ENCODE results near the gene PTX4.

Gene PTX4

DNA sequence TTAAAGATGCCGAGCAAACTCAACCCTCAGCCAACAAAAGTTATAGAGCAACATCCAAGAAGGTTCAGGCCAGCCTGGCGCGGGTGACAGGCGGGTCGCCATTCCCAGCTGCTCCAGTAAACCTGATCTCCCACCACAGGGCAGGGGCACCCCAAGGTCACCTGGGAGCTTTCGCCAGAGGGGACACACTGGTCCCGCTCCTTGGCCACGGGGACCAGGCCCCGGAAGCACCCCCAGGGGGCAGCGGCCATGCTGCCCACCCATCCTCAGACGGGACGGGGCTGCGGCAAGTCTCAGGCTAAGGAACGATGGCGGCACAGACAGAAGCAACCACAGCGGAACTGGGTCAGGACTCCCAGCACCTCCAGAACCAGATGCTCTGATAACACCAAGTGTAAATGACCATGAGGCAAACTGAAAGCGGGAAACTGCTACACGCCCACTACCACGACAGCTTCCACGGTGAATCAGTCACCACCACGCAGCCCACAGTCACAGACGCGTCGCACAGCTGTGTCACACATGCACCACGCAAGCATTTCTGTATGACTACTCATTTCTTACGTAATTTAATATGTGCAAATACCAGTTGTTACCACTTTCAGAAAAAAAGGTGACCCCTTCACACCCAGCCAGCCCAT, 30.3 kb downstream of the PTX4 start:
- DNase-seq, result peak in 1 of 2 donors; percentile 40

GRCh38 chr16:1457489-1458245, 31.1 kb downstream of the PTX4 start:
- no peak for DNase-seq

- no peak for DNase-seq
Observed at GRCh38 chr16:1456951-1457350, 31.8 kb downstream of the PTX4 start.

DNA sequence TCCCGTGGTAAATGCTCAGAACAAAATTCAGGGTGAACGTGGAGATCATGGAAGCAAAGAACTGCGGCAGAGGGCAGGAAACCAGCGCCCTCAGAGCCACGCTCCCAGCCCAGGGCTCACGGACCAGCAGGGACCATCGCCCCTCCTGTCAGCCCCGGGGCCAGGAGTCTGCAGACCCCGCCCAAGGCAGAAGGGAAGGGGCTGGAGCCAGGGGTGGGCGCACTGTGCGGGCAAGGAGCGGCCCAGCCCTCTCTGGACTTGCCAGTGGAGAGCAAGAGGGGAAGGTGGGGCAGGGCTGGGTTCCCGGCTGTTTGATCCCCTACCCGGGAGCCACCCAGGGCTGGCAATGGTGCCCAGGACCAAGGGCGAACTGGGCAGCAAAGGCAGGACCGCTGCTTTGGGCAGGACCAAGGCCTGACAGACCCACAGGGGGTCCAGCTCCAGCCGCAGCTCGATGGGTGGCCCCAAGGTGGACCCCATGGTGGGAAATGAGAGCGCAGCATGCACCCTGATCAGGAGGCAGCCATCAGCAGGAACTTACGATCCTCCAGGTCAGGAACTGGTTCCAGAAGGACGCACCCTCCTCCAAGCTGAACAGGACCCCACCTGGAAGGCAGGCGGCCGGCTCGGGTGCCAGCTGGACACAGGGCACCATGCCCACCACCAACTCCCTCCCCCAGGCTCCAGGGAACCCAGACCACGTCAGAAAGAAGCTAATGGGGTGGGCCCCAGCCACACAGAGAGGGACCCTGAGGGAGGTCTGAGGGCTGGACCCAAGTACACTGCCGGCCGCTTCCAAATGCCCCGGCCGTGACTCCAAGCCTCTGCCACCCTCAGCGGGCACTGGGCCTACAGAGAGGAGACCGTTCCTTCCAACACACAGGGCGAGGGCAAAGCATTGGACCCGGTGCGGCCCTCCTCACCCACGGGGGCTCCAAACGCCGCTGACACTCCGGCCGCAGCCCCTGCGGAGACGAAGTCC, 33.3 kb downstream of the PTX4 start:
- no peak for DNase-seq

- no peak for DNase-seq
Observed at GRCh38 chr16:1454561-1454960, 34.2 kb downstream of the PTX4 start.

DNA sequence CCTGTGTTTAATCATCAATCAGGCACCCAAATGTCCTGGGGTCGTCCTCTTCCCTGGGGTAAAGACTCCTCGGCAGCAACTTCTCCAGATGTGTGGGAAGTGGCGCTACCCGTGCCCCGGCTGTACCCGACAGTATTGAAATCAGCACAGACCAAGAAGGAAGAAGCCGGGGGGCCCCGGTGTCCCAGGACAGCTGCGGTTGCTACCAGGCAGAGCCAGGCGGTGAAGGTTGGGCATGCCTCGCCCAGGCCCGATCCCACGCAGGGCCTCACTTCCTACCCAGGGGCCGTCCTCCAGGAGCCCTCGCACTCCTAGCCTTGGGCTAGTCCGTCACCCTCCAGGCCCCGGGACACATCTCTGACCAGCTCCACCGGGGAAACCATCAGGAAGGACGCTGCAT, 35.4 kb downstream of the PTX4 start:
- DNase-seq, result no peak

GRCh38 chr16:1452530-1452929, 36.2 kb downstream of the PTX4 start:
- DNase-seq, result no peak

- no peak for DNase-seq
Observed at GRCh38 chr16:1451702-1452392, 36.9 kb downstream of the PTX4 start.

GRCh38 chr16:1450841-1451240, 37.9 kb downstream of the PTX4 start:
- DNase-seq, result no peak

GRCh38 chr16:1450218-1450617, 38.5 kb downstream of the PTX4 start:
- DNase-seq, result no peak

DNA sequence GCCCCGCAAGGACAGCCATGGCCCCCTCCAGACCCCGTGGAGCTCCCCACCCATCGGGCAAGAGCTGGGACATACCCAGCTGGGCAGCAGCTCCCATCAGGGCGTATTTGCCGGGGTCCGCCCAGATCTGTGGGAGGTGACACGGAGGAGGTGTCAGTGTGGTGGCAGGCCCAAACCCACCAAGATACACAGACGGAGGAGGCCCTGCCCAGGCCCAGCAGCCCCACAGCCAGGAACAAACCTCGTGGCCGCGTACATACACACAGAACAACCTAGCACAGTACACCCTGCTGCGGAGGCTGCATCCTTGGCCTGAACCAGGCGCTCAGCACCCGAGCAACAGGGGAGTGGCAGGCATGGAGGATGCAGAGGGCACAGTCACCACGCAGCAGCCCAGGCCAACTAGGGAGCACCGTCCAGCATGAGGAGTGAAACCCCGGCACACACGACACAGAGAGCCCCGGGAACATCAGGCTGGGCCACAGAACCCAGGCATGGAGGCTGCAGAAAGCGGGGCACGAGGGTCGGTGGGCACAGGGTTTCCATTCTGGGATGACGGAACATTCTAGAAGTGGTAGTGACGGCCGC, 39.4 kb downstream of the PTX4 start:
- no peak for DNase-seq

DNA sequence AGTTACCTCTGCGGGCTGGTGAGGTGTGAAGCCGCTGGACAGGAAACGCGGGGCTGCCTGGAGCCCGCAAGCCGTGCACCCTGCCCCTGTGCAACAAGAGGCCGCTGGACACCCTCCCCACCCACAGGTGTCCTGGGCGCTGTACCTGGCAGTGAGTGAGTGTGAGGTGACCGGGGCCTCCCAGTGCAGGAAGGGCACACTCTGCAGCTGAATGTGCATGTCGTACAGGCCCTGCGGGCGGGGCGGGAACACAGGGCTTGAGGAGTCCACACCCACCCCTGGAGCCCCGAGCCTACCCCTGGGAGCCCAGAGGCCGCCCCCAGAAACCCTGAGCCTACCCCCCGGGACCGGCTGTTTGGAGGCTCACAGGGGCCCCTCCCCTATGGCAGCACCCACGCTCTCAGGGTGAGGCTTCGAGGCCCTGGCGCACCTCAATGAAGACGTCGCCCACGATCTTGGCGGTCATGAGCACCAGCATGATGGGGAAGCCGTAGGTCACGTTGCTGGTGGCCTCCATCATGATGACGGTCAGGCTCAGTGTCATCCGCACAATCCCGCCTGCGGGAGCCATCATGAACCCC, 40.1 kb downstream of the PTX4 start:
- no peak for DNase-seq

- DNase-seq, result no peak
Observed at GRCh38 chr16:1447965-1448364, 40.8 kb downstream of the PTX4 start.

DNA sequence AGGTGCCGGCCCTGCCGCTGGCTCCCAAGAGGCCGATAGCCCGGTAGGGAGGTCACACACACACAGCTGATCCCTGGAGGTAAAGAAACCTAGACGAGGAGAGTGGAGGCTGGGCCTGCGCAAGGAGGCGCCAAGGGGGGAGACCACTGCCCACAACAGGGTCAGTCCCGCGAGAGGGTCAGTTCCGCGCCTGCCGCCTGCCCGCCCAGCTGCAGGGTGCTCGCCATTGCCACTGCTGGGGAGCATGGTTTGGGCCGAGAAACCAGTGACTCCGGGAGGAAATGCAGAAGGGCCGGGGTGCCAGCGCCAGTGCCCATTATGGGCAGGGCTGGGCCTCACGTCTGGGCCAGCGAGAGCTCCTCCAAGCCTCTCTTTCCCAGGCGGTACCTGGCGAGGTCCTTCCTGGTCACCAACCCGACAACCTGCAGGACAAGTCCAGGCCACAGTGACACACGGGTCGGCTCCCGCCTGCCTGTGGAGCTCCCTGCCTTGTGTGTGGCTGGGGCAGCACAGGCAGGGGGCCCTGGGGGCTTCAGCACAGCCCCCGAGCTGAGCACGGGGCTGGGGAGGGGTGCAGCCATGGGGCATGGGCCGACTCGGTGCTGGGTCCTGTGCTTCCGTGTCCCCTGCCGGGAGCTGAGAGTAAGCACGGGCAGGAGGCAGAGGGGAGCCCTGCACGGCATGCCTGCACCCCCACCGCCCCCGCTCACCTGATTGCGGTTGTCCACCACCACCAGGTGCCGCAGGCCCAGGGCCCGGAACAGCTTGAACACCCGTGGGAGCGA, 42.3 kb downstream of the PTX4 start:
- no peak for DNase-seq

DNA sequence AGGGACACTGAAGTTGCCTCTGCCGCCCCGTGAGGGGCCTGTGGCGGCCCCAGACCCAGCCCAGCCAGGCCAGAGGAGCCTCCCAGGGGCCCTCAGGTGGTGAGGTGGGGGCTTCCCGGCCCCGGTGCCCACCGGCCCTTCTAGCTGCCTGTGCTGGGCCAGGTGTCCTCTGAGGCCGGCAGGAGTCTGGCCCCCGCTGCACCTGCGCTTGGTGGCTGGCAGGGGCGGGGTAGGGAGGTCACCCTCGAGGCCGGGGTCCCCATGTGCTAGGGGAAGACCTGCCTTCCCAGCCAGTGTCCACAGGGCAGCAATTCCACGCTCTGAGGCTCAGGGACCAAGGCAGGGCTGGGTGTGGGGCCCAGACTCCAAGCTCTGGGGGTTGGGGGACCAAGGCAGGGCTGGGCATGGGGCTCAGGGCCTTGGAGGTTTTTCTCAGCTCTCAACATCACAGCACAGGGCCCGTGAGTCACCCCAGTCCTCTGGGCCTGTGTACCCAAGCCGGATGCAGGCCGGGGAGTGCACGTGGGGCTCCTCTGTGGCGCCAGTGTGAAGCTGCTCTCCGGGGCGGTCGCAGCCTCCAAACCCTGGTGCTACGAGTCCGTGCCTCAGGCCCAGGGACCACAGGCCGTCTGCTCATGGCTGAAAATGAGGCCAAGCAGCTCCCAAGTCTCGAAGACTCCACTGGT, 43.1 kb downstream of the PTX4 start:
- DNase-seq, result no peak

DNA sequence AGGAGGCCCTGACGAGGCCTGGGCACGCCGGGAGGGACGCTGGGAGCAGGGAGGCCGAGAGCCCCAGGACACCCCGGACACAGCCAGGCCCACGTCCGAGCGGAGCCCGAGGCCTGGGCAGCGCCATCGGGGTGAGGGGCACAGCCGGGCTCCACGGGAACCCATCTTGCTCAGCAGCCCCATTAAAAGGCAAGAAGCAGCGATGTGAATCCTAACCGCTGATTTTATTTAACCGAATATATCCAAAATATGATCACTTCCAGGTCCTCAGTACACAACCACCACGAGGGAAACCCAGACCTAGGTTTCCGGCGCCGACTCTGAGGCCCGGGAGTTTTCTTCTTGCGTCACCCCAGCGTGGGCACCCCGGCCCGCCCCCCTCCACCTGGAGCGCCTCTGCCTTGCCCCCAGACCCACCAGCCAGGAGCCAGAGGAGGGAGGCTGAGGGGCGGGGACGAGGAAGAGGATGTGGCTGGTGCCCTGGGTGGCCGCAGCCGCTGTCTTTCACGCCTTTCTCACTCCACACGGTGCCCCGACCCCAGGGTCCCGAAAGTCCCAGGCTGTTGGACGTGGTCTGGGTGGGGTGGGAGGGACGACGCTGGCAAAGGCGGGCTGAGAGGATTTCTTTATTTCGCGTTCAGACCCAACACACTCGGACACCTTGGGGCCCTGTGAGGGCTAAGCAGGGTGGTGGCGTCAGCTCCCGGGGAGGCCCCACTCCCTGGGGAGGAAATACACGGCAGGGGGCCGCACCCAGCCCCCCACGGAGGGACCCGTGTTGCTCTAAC, 43.8 kb downstream of the PTX4 start:
- DNase-seq, result peak in 1 of 2 donors; percentile 21

- no peak for DNase-seq
Observed at GRCh38 chr16:1443980-1444729, 44.6 kb downstream of the PTX4 start, which contains the start of gene CCDC154. TSS of gene CCDC154 (minus strand) at chr16:1444556. CDS start at chr16:1444322, 234 bp downstream.

DNA sequence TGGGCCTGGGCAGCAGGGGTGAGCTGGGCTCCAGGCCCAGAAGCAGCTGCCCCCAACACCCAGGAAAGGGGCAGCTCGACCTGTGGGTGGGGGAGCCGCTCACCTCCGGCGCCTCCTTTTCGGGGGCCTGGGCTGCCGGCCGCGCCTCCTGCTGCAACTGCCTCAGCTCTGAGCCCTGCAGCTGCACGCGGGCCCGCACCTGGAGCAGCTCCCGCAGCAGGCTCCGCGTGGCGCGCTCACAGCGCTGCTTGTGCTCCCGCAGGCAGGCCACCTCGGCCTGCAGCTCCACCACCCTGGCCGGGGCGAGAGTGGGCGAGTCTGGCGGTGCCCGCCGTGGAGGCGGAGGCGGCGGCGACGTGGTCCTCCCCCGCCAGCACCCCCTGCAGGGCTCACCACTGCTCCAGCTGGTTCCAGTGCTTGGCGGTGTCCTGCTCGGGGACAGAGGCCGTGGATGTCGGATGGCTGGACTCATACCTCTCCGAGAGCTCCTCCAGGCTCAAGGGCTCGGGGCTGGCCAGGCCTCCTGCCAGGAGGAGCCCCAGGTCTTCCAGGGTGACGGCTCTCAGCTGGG, 45.3 kb downstream of the PTX4 start:
- DNase-seq, result no peak

Data from CD4-positive, alpha-beta T cell treated with Interleukin-4 for 1 hour (primary cell).